Measurements from ENCODE around the gene USP53. TPM values are rescaled to one million over a fixed set of nuclear protein-coding genes. Genes with fewer than 3 reads are reported as not detected.

The USP53 gene
- total RNA-seq, 1 experiment from 2014 or later: 1.2 TPM

DNA sequence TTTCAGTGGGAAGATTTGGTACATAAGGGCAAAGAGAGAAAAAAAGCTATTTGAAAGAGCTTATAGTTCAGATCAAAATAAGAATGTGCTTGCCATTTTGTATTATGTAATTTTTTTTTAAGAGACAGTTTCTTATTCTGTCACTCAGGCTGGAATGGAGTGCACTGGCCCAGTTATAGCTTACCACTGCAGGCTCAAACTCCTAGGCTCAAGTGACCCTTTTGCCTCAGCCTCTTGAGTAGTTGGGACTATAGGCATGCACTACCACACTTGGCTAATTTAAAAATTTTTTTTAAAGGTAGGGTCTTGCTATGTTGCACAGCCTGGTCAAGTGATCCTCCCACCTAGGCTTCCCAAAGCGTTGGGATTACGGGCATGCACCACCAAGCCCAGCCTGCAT is 22.2 kb upstream of the USP53 start:
- Histone ChIP-seq H3K9me3 (ENCODE audit: low read length) (no peaks in the 10 kb centered on the region), H3K27ac (ENCODE audit: low read length) (no peak overlapping the region), H3K79me2 (ENCODE audit: low read length) (no peaks in the 10 kb centered on the region), H3K36me3 (ENCODE audit: insufficient read depth, low read length) (no peaks in the 10 kb centered on the region), H2AFZ (ENCODE audit: low read length) (no peak overlapping the region), H4K20me1 (ENCODE audit: insufficient read depth, low read depth, low read length) (no peaks in the 10 kb centered on the region), H3K4me2 (ENCODE audit: low read depth, low read length, poor library complexity, severe bottlenecking) (no peak overlapping the region), H3K4me3 (ENCODE audit: low read length) (no peak overlapping the region), H3K9ac (ENCODE audit: low read length) (no peak overlapping the region), H3K9me2 (replicated peaks; ENCODE audit: insufficient read depth, low read length) (no peaks in the 10 kb centered on the region), H3K4me1 (ENCODE audit: low read length) (no peaks in the 10 kb centered on the region), H3K27me3 (ENCODE audit: low read length) (no peaks in the 10 kb centered on the region)
- DNase-seq: no peak

DNA sequence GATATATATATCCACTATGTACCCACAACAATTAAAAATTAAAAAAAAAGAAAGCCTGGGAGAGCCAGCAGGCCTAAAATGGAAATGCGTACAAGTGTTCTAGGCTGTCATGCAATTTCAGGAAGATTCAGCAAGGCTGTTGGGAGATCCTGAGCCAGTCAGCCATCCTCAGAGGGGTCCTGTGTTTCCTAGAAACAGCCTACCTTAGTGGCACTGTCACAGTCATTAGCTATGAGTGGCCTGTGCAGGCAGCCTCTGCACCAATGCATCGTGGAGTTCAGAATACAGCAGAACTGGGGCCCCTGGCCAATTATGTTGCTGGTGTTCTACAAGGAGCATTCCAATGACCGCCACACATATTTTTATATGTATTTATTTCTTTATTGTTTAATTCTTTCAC is 21.0 kb upstream of the USP53 start:
- Histone ChIP-seq H3K79me2 (ENCODE audit: low read length) (no peaks in the 10 kb centered on the region), H3K27ac (ENCODE audit: low read length) (no peak overlapping the region), H3K27me3 (ENCODE audit: low read length) (no peaks in the 10 kb centered on the region), H3K9me2 (replicated peaks; ENCODE audit: insufficient read depth, low read length) (no peaks in the 10 kb centered on the region), H3K4me2 (ENCODE audit: low read depth, low read length, poor library complexity, severe bottlenecking) (no peak overlapping the region), H3K9ac (ENCODE audit: low read length) (no peak overlapping the region), H3K4me1 (ENCODE audit: low read length) (no peaks in the 10 kb centered on the region), H3K4me3 (ENCODE audit: low read length) (no peak overlapping the region), H4K20me1 (ENCODE audit: insufficient read depth, low read depth, low read length) (no peaks in the 10 kb centered on the region), H2AFZ (ENCODE audit: low read length) (no peak overlapping the region), H3K36me3 (ENCODE audit: insufficient read depth, low read length) (no peaks in the 10 kb centered on the region), H3K9me3 (ENCODE audit: low read length) (no peaks in the 10 kb centered on the region)
- DNase-seq: no peak

DNA sequence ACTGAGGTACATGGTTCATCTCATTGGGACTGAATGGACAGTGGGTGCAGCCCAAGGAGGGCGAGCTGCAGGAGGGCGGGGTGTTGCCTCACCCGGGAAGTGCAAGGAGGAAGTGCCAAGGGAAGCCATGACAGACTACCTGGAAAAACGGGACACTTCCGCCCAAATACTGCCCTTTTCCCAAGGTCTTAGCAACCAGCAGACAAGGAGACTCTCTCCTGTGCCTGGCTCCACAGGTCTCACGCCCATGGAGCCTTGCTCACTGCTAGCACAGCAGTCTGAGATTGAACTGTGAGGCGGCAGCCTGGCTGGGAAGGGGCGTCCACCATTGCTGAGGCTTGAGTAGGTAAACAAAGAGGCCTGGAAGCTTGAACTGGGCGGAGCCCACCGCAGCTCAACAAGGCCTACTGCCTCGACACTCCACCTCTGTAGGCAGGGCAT is 14.7 kb upstream of the USP53 start:
- H3K79me2 ChIP-seq (ENCODE audit: low read length): no peaks in the 10 kb centered on the region
- no peak overlapping the region for H3K4me3 ChIP-seq (ENCODE audit: low read length)
- no peaks in the 10 kb centered on the region for H3K27me3 ChIP-seq (ENCODE audit: low read length)
- no peak overlapping the region for H3K9ac ChIP-seq (ENCODE audit: low read length)
- H2AFZ ChIP-seq (ENCODE audit: low read length): no peak overlapping the region
- no peaks in the 10 kb centered on the region for H4K20me1 ChIP-seq (ENCODE audit: insufficient read depth, low read depth, low read length)
- no peaks in the 10 kb centered on the region for H3K36me3 ChIP-seq (ENCODE audit: insufficient read depth, low read length)
- H3K27ac ChIP-seq (ENCODE audit: low read length): no peak overlapping the region
- no peaks in the 10 kb centered on the region for H3K9me3 ChIP-seq (ENCODE audit: low read length)
- H3K4me1 ChIP-seq (ENCODE audit: low read length): no peaks in the 10 kb centered on the region
- no peaks in the 10 kb centered on the region for H3K9me2 ChIP-seq (replicated peaks; ENCODE audit: insufficient read depth, low read length)
- no peak for DNase-seq
- H3K4me2 ChIP-seq (ENCODE audit: low read depth, low read length, poor library complexity, severe bottlenecking): no peak overlapping the region

DNA sequence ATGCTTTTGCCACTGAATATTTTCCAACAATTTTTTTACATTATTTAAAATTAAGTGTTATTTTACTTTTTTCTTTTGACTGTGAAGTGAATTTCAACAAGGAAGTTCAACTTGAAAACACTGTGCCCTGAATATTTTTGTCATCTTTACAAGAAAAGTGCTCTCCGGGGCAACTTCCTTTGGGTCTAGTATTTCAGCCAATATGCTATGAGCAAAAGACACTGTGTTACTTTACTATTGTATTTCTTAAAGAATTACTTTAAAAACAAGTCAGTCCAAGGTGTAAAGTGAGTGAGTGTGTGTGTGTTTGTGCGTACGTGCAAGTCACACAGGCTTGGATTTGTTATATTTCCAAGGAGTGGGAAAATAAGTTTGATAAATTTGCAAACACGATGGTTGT is 7.6 kb upstream of the USP53 start:
- Histone ChIP-seq H3K9ac (ENCODE audit: low read length) (no peak overlapping the region), H3K27ac (ENCODE audit: low read length) (no peak overlapping the region), H3K36me3 (ENCODE audit: insufficient read depth, low read length) (no peaks in the 10 kb centered on the region), H3K4me3 (ENCODE audit: low read length) (no peak overlapping the region), H3K27me3 (ENCODE audit: low read length) (no peaks in the 10 kb centered on the region), H2AFZ (ENCODE audit: low read length) (no peak overlapping the region), H3K4me1 (ENCODE audit: low read length) (no peaks in the 10 kb centered on the region), H4K20me1 (ENCODE audit: insufficient read depth, low read depth, low read length) (no peaks in the 10 kb centered on the region), H3K9me3 (ENCODE audit: low read length) (no peaks in the 10 kb centered on the region), H3K9me2 (replicated peaks; ENCODE audit: insufficient read depth, low read length) (no peaks in the 10 kb centered on the region), H3K79me2 (ENCODE audit: low read length) (no peaks in the 10 kb centered on the region), H3K4me2 (ENCODE audit: low read depth, low read length, poor library complexity, severe bottlenecking) (no peak overlapping the region)
- no peak for DNase-seq

DNA sequence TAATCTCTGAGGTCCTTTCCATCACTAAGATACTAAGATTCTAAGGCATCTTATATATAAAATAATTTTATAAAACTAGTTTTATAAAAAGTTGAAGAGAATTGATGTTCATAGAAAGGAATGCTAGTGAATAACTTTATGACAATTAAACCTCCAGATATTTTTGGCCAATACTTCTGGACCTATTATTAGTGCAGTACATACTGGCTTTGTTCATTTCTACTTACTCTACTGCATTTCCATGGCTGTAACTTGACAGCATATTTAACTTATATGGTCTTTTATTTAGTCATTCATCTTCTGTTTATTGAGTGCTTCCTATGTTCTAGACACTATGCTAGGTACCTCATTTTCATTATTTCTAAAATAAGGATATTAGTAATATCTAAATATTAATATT is 6.8 kb upstream of the USP53 start:
- no peaks in the 10 kb centered on the region for H3K36me3 ChIP-seq (ENCODE audit: insufficient read depth, low read length)
- no peaks in the 10 kb centered on the region for H4K20me1 ChIP-seq (ENCODE audit: insufficient read depth, low read depth, low read length)
- H3K4me2 ChIP-seq (ENCODE audit: low read depth, low read length, poor library complexity, severe bottlenecking): no peak overlapping the region
- no peak overlapping the region for H3K4me3 ChIP-seq (ENCODE audit: low read length)
- H3K27ac ChIP-seq (ENCODE audit: low read length): no peak overlapping the region
- H3K9me2 ChIP-seq (replicated peaks; ENCODE audit: insufficient read depth, low read length): no peaks in the 10 kb centered on the region
- DNase-seq: no peak
- H3K9me3 ChIP-seq (ENCODE audit: low read length): no peaks in the 10 kb centered on the region
- no peak overlapping the region for H2AFZ ChIP-seq (ENCODE audit: low read length)
- H3K27me3 ChIP-seq (ENCODE audit: low read length): no peaks in the 10 kb centered on the region
- no peaks in the 10 kb centered on the region for H3K79me2 ChIP-seq (ENCODE audit: low read length)
- H3K9ac ChIP-seq (ENCODE audit: low read length): no peak overlapping the region
- H3K4me1 ChIP-seq (ENCODE audit: low read length): no peaks in the 10 kb centered on the region

DNA sequence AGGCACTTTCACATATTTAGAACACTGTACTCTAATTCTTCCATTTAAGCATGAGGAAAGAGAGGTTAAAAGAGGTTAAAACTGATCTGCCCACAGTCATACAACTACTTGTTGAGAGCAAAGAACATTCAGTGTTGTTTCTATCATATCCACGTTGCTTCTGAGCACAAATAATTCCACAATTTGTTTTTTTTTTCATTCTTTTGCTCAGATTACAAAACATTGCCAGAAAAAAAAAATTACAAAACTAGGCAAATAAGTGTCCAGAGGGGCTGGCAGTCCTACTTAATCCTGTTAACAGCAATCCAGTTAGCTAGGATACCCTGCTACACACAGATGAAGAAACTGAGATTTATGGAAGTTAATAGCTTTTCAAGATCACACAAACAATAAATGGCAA is 6.3 kb upstream of the USP53 start:
- Histone ChIP-seq H3K79me2 (ENCODE audit: low read length) (no peaks in the 10 kb centered on the region), H3K4me3 (ENCODE audit: low read length) (no peak overlapping the region), H3K4me1 (ENCODE audit: low read length) (no peaks in the 10 kb centered on the region), H3K9me2 (replicated peaks; ENCODE audit: insufficient read depth, low read length) (no peaks in the 10 kb centered on the region), H3K27ac (ENCODE audit: low read length) (no peak overlapping the region), H3K9me3 (ENCODE audit: low read length) (no peaks in the 10 kb centered on the region), H3K4me2 (ENCODE audit: low read depth, low read length, poor library complexity, severe bottlenecking) (no peak overlapping the region), H3K27me3 (ENCODE audit: low read length) (no peaks in the 10 kb centered on the region), H2AFZ (ENCODE audit: low read length) (no peak overlapping the region), H4K20me1 (ENCODE audit: insufficient read depth, low read depth, low read length) (no peaks in the 10 kb centered on the region), H3K9ac (ENCODE audit: low read length) (no peak overlapping the region), H3K36me3 (ENCODE audit: insufficient read depth, low read length) (no peaks in the 10 kb centered on the region)
- no peak for DNase-seq

DNA sequence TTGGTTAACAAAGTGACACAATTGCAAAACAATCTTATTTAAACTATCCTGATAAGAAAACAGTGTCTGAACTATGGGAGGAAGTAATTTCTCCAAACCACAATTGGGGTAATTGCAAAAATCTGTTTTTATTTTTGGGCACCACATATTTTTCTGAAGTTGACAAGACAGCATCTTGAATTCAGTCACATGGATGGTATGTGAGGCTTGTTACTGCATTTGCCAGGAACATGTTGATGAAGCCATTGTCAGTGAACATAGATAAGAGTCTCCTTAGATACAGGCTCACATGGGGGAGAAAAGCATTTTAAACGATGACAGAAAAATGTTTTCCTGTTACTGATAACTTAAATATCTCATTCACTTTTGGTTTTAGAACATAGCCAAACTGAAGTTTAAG is 5.5 kb upstream of the USP53 start:
- Histone ChIP-seq H3K9me3 (ENCODE audit: low read length) (no peaks in the 10 kb centered on the region), H3K9ac (ENCODE audit: low read length) (no peak overlapping the region), H3K36me3 (ENCODE audit: insufficient read depth, low read length) (no peaks in the 10 kb centered on the region), H3K4me3 (ENCODE audit: low read length) (no peak overlapping the region), H3K4me2 (ENCODE audit: low read depth, low read length, poor library complexity, severe bottlenecking) (no peak overlapping the region), H3K9me2 (replicated peaks; ENCODE audit: insufficient read depth, low read length) (no peaks in the 10 kb centered on the region), H3K27ac (ENCODE audit: low read length) (no peak overlapping the region), H3K4me1 (ENCODE audit: low read length) (peaks cover 5% of the 10 kb centered on the region), H2AFZ (ENCODE audit: low read length) (no peak overlapping the region), H3K79me2 (ENCODE audit: low read length) (no peaks in the 10 kb centered on the region), H3K27me3 (ENCODE audit: low read length) (no peaks in the 10 kb centered on the region), H4K20me1 (ENCODE audit: insufficient read depth, low read depth, low read length) (no peaks in the 10 kb centered on the region)
- no peak for DNase-seq

DNA sequence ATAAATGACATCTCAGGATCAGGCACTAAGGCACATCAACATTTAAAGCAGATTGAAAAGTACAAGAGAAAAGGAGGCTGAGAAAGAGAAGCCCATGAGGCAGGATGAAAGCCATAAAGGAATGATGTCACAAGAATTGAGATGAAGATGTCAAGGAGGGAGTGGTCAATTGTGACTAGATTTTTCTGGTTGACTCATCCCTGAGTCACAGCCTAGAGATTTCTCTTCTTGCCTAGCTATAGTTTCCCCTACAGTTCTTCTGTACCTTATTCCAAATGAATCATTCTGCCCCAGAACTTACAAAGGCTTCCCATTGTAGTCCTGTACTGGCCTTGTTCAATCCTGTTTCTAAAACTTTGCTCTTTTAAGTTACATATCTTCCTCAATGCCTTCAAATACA is 3.4 kb upstream of the USP53 start:
- no peaks in the 10 kb centered on the region for H3K36me3 ChIP-seq (ENCODE audit: insufficient read depth, low read length)
- H3K27ac ChIP-seq (ENCODE audit: low read length): no peak overlapping the region
- H4K20me1 ChIP-seq (ENCODE audit: insufficient read depth, low read depth, low read length): no peaks in the 10 kb centered on the region
- peaks cover 21% of the 10 kb centered on the region for H3K4me1 ChIP-seq (ENCODE audit: low read length)
- H3K9ac ChIP-seq (ENCODE audit: low read length): no peak overlapping the region
- H3K27me3 ChIP-seq (ENCODE audit: low read length): no peaks in the 10 kb centered on the region
- H2AFZ ChIP-seq (ENCODE audit: low read length): no peak overlapping the region
- no peaks in the 10 kb centered on the region for H3K9me3 ChIP-seq (ENCODE audit: low read length)
- no peak overlapping the region for H3K4me3 ChIP-seq (ENCODE audit: low read length)
- no peaks in the 10 kb centered on the region for H3K79me2 ChIP-seq (ENCODE audit: low read length)
- DNase-seq: no peak
- no peaks in the 10 kb centered on the region for H3K9me2 ChIP-seq (replicated peaks; ENCODE audit: insufficient read depth, low read length)
- H3K4me2 ChIP-seq (ENCODE audit: low read depth, low read length, poor library complexity, severe bottlenecking): no peak overlapping the region

DNA sequence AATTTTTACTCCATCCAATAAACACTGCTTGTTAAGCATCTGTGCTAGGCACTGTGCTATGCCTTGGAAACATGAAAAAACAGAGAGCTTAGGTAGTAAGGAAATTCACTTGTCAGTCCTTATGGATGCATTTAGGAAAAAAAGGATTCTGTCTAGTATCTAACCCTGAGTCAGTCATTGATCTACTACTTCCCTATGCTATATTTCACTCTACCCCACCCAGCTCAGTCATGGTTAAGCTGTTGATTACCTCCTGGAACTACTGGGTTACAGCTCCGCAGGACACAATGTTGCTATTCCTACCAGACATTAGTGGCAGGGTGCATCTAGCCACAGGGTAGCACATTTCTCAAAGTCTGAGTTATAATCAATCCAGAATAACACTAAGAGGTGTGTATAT is 2.9 kb upstream of the USP53 start:
- Histone ChIP-seq H3K79me2 (ENCODE audit: low read length) (no peaks in the 10 kb centered on the region), H3K4me2 (ENCODE audit: low read depth, low read length, poor library complexity, severe bottlenecking) (no peak overlapping the region), H3K9me2 (replicated peaks; ENCODE audit: insufficient read depth, low read length) (no peaks in the 10 kb centered on the region), H3K4me3 (ENCODE audit: low read length) (no peak overlapping the region), H3K9me3 (ENCODE audit: low read length) (no peaks in the 10 kb centered on the region), H3K9ac (ENCODE audit: low read length) (no peak overlapping the region), H3K36me3 (ENCODE audit: insufficient read depth, low read length) (no peaks in the 10 kb centered on the region), H3K27me3 (ENCODE audit: low read length) (no peaks in the 10 kb centered on the region), H4K20me1 (ENCODE audit: insufficient read depth, low read depth, low read length) (no peaks in the 10 kb centered on the region), H3K4me1 (ENCODE audit: low read length) (peaks cover 21% of the 10 kb centered on the region), H3K27ac (ENCODE audit: low read length) (no peak overlapping the region), H2AFZ (ENCODE audit: low read length) (no peak overlapping the region)
- no peak for DNase-seq

Data from Karpas-422 (cell line).